Measurements from ENCODE around the gene TANK. TPM values are rescaled to one million over a fixed set of nuclear protein-coding genes. Genes with fewer than 3 reads are reported as not detected.
"Not testable (repeated sequence)": the region's sequence is repeated elsewhere in the genome, so short reads cannot be mapped to it uniquely, and the experiment has no call there.

TANK gene
- total RNA-seq, 1 donor from 2014 or later: 90.7 TPM

DNA sequence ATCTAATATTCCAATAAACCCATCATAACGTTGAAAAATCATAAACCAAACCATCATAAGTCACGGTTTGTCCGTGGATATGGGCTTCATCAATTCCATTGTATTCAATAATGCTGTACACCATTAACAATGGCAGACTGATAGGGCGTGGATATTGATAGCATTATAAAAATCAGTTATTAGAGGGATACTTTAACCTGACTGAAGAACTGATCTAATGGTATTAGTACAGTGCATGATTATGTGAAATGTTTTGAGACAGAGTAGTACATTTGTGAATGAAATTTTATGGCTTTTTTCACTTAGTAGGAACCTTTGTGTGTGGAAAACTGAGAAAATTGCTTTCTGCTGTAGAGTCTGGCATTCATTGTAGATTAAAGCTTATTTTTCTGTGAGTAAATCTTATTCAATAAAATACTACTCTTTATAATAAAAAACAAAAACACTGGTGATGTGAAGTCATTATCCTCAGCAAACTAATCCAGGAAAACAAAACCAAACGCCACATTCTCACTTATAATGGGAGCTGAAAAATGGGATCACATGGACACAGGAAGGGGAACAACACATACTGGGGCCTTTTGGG is 119.1 kb downstream of the TANK start:
- DNase-seq: not testable (repeated sequence)

DNA sequence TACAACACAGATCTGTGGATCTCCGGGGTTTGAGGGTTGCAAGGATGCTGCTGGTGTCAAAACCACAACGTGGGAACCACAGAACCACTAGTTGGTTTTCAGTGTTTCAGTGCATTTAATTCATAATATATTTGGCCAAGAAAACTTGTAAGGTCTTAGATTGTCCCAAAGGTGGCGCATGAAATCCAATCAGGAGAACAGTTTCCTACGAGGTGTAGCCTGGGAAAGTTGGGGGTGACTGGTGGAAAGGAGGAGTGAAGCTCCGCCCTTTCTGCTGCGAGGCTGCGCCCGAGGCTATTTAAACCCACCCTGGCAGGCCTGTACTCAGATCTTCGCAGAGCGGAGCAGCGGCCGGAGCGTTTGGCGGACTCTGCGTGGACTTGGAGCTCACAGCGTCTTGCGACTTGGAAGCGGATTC is 120.7 kb downstream of the TANK start:
- not testable (repeated sequence) for DNase-seq

DNA sequence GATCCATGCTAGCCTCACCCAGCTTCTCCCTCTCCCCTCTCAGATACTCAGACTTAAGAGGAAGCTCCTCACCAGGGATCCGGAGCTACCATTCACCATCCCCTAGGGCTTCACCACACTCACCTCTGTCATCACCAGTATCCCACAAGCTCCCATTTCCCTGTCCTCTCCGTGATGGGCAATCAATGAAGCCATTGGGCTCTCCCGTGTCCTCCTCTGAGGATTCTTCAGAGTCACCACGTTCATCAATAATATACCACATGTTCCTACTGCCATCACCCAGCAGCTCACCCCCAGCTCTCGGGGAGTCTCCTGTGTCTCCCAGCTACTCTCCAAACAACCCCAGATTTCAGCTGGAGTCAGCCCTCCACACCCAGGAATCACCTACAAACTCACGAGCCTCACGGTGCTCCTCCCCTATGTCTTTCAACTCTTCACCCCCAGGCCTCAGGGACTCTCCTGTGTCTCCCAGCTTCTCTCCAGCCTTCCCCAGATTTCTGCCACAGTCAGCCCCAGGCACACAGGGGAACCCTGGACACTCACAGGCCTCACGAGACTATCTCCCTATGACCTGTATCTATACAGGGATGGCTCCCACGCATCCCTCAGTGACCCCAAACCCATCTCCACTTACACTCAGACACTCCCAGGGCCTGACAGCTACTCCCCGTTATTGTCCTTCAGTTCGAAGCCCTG is 121.5 kb downstream of the TANK start:
- DNase-seq: not testable (repeated sequence)

DNA sequence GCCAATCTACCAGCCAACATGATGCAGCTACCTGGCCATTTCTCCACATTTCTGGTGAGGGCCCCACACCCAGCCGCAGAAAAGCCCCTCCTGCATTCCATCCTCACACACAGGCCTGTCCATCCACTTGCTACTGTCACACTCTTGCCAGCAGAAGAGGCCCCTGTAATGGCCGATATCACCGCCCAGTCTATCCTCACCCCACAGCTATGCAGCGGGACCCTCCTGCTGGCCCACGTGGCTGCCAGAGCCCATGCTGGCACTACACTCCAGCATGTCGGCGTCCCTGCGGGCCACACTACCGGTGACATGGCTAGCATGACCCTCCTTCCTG is 122.0 kb downstream of the TANK start:
- not testable (repeated sequence) for DNase-seq

DNA sequence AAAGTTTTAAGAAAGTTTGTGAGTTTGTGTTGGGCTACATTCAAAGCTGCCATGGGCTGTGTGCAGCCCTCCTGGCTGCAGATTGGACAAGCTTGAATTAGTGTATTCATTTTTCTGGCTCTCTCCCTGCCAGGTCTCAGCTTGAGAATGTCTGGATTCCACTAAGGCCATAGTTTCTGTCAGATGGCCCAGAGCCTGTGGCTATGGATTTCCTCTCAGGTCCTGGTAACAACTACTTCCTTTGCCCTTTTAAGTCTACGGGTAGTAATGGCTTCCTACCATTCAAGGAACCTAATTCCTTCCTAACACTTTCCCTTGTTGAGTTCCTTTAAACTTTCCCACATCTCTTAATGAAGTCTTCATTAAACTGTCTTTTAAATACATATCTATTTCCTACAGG is 123.7 kb downstream of the TANK start:
- DNase-seq: no peak

Other genes with a start within 250 kb of the TANK start
- gene PSMD14, start 148.0 kb downstream of the TANK start, total RNA-seq: 45.5 TPM

All from skin of body (tissue), 2 donors.